NCI-H524 (cell line): ENCODE measurements around the gene TFAP2E.

Experiments used
- DNase-seq, 2 experiments: peaks; one replicate each; lab custom pipeline; 2025; lab: John Stamatoyannopoulos, UW

The TFAP2E gene

DNA sequence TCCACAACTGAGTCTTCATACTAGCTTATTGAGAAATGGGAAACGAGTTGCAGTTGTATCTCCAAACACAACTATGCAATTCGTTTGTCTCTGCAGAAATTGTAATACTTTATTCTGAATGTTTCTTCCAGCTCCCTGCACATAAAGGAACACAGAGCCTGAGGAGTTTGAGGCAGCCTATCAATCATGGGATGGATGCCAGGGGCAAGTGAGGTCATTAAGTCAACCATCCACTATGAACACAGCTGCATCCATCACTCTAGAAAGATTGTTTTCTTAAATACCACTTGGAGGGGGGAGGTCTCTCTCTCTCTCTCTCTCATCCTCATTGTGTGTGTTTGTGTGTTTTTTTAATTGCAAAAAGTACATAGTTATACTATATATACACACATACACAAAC, 71.1 kb downstream of the TFAP2E start:
- no peak for DNase-seq
